Gastroesophageal sphincter (tissue), 4 donors: ENCODE results near the gene HIP1. TPM values are rescaled to one million over a fixed set of nuclear protein-coding genes. Genes with fewer than 3 reads are reported as not detected.
"Not testable (repeated sequence)": the region's sequence is repeated elsewhere in the genome, so short reads cannot be mapped to it uniquely, and the experiment has no call there.

Experiments
- ATAC-seq: fragments of 150-250 bp; one replicate; pipeline ENCODE4 v1.9.1; 2016; ENCODE audit warnings: mild to moderate bottlenecking, moderate library complexity
- H3K27ac ChIP-seq, 4 donors: fragments of 200-600 bp; sonication (generic) in 3 of 4; 1 replicate in 3 of 4; 2 replicates in 1 of 4; pipeline ENCODE4 v1.5.1; 2016 to 2019
- H3K27me3 ChIP-seq: fragments of 200-600 bp; sonication (generic); one replicate; pipeline ENCODE4 v1.5.1; 2019
- H3K36me3 ChIP-seq, 2 donors: fragments of 200-600 bp; sonication (generic); one replicate each; pipeline ENCODE4 v1.5.1; 2019; ENCODE audit warnings: control low read depth in 1 of 2
- H3K4me1 ChIP-seq, 3 donors: fragments of 200-600 bp; sonication (generic); 1 replicate in 2 of 3; 2 replicates in 1 of 3; pipeline ENCODE4 v1.5.1; 2016 to 2019; ENCODE audit warnings: control low read depth in 2 of 3
- H3K4me3 ChIP-seq, 2 donors: fragments of 200-600 bp; sonication (generic); one replicate each; pipeline ENCODE4 v1.5.1; 2019; ENCODE audit warnings: mild to moderate bottlenecking in 1 of 2, moderate library complexity in 1 of 2
- H3K9me3 ChIP-seq, 3 donors: fragments of 200-600 bp; sonication (generic); one replicate each; pipeline ENCODE4 v1.5.1; 2017 to 2019; ENCODE audit warnings: control low read depth in 2 of 3
- POLR2A ChIP-seq, 2 donors: fragments of 450-650 bp; IDR thresholded peaks; one replicate each; pipeline ENCODE4 v1.6.1; 2017; ENCODE audit warnings: antibody characterized with exemption in 2 of 2, mild to moderate bottlenecking in 2 of 2, moderate library complexity in 1 of 2
- POLR2AphosphoS5 ChIP-seq: sonication (generic); formaldehyde crosslinking; IDR thresholded peaks from one replicate; pipeline ENCODE4 v1.6.1; 2017; ENCODE audit warnings: antibody characterized with exemption
- WGBS, 2 donors: methylation state at CpG; one replicate each; pipeline ENCODE4 v1.1.5; 2018; ENCODE audit warnings: low coverage in 1 of 2; 5-methylcytosine and 5-hydroxymethylcytosine counted together
- small RNA-seq, 4 donors: library from RNA; depleted of rRNA; stranded (forward); fragments of <200 nt; gene quantifications; one replicate each; pipeline ENCODE3, GENCODE V24; 2016
- total RNA-seq, 4 donors: library from RNA; depleted of rRNA; stranded (reverse); fragments of >200 nt; gene quantifications; one replicate each; pipeline ENCODE4 v1.1.0, GENCODE V29; 2016

The HIP1 gene
- total RNA-seq, 4 donors from 2014 or later = 12.3 to 32.6 (median 22.6) TPM

DNA sequence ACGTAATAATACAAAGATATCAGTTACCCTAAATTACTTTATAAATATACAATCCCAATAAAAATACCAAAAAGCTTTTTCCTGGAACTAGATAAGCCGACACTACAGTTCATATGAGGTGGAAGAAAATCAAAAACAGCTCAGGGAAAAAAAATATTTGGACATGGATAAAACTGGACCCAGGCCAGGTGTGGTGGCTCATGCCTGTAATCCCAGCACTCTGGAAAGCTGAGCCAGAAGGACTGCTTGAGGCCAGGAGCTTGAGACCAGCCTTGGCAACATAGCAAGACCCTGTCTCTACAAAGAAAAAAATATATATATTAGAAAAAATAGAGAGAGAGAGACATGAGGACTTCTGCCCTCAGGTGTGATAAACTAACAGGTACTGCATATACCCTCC is 219.9 kb downstream of the HIP1 start:
- H3K9me3 ChIP-seq, H3K4me3 ChIP-seq, H3K4me1 ChIP-seq, ATAC-seq, H3K27me3 ChIP-seq, H3K27ac ChIP-seq: not testable (repeated sequence)
- H3K36me3 ChIP-seq = peaks cover 0 to 67% of the 10 kb centered on the region in 2 donors
- 13 to 64% methylated on average over 1 to 2 of the region's 2 CpGs for WGBS, 2 donors

GRCh38 chr7:75509033-75509432 is 229.7 kb downstream of the HIP1 start:
- H3K27me3 ChIP-seq, ATAC-seq, H3K9me3 ChIP-seq, H3K4me3 ChIP-seq, H3K4me1 ChIP-seq, H3K27ac ChIP-seq: not testable (repeated sequence)
- WGBS, 2 donors = no CpG with 5 or more reads among the region's 4 CpGs
- peaks cover 0 to 30% of the 10 kb centered on the region in 2 donors for H3K36me3 ChIP-seq

- not testable (repeated sequence) for H3K27me3 ChIP-seq, H3K4me3 ChIP-seq, H3K9me3 ChIP-seq, H3K27ac ChIP-seq, H3K4me1 ChIP-seq, ATAC-seq, H3K36me3 ChIP-seq
- 67% methylated on average over 3 of the region's 6 CpGs; no CpG with 5 or more reads in 1 of the 2 donors for WGBS, 2 donors
These were observed 246.7 kb downstream of the HIP1 start, which contains the start of gene SPDYE5 for GRCh38 chr7:75492020-75492419. Gene SPDYE5 (plus strand): TSS chr7:75492320. CDS start chr7:75494048, 1,728 bp downstream.

- peak; percentile 84 for TF ChIP-seq POLR2AphosphoS5
- TF ChIP-seq POLR2A (IDR thresholded peaks at IDR 0.05) = peak; percentile 21 to 48
- peak within 1 kb of the TSS; percentile 76 to 99 for H3K4me3 ChIP-seq
- not testable (repeated sequence) for H3K4me1 ChIP-seq, H3K27me3 ChIP-seq, H3K9me3 ChIP-seq, H3K36me3 ChIP-seq
- peak; percentile 100 for ATAC-seq
- H3K27ac ChIP-seq = peak within 1 kb of the TSS; percentile 89 to 98 (median 92)
- WGBS, 2 donors = 0% methylated on average over 4 to 9 of the region's 49 CpGs
These were observed 252.6 kb downstream of the HIP1 start, which contains the start of gene POM121C for GRCh38 chr7:75485979-75486643. Gene POM121C (minus strand): TSS chr7:75486299. CDS start chr7:75441496, 44,803 bp downstream.

- not testable (repeated sequence) for H3K36me3 ChIP-seq, H3K4me1 ChIP-seq, H3K27me3 ChIP-seq, ATAC-seq, H3K9me3 ChIP-seq
- Histone ChIP-seq H3K27ac (peak overlapping the region; percentile 89 to 98 (median 92)), H3K4me3 (peak overlapping the region; percentile 76 to 99)
- WGBS, 2 donors = 0% methylated on average over 4 to 13 of the region's 32 CpGs
These were observed 253.3 kb downstream of the HIP1 start for GRCh38 chr7:75485355-75485978.

Small RNA genes within 50 kb of the gene (small RNA-seq; reads per million reads assigned to genes)
- gene AC211429.1 (0 reads per million in 4 donors), gene RF00019 (0 reads per million in 4 donors)

Other genes starting within 250 kb of the HIP1 start
- gene SPDYE5, start 246.6 kb downstream of the HIP1 start, total RNA-seq = not detected
- gene CCL26, start 33.3 kb upstream of the HIP1 start, total RNA-seq = under 1 TPM in 2 of 4 donors, not detected in 2; 0.58 to 0.67 TPM
- under 1 TPM in 1 of 4 donors, not detected in 3; 0.94 TPM for gene CCL24, start 74.9 kb upstream of the HIP1 start, total RNA-seq
- 10 to 100 TPM; 21.6 to 30.2 (median 25.6) TPM for gene RHBDD2, start 140.1 kb upstream of the HIP1 start, total RNA-seq
- 10 to 100 TPM; 31.5 to 54.3 (median 47.7) TPM for gene POR, start 176.2 kb upstream of the HIP1 start, total RNA-seq